PC-9 (cell line): ENCODE measurements around the gene TTC28. TPM values are rescaled to one million over a fixed set of nuclear protein-coding genes. Genes with fewer than 3 reads are reported as not detected.
A peak's percentile ranks its signal among the peaks of the same experiment; 100 is the strongest.

Experiments
- BruUV-seq: library from RNA; stranded (reverse); fragments of 400-500 nt; replicated peaks from 2 replicates; lab custom pipeline; 2021; lab: Mats Ljungman, UMichigan
- CTCF ChIA-PET: fragments of 300-600 bp; sonication (Branson Sonifier 250); formaldehyde crosslinking; loops from one replicate; lab custom pipeline; 2022; ENCODE audit warnings: antibody characterized with exemption; lab: Charles Lee
- POLR2A ChIA-PET: fragments of 300-600 bp; sonication (Branson Sonifier 250); formaldehyde crosslinking; loops from one replicate; lab custom pipeline; 2022; ENCODE audit warnings: antibody characterized with exemption; ENCODE audit not compliant: unreplicated experiment; lab: Charles Lee
- DNase-seq, 2 experiments: peaks; one replicate each; pipeline versions ENCODE4 v3.0.0 to v3.0.0-alpha.2; 2015 to 2022; ENCODE audit warnings: mixed read lengths in 1 of 2
- H2AFZ ChIP-seq: fragments of 200-600 bp; sonication (generic); 2 replicates; pipeline ENCODE4 v1.8.1; 2017; ENCODE audit warnings: antibody characterized with exemption
- H3F3A ChIP-seq: fragments of 200-600 bp; sonication (generic); 2 replicates; pipeline ENCODE4 v1.8.1; 2017; ENCODE audit warnings: antibody characterized with exemption, mild to moderate bottlenecking, low read depth; ENCODE audit not compliant: insufficient read depth
- H3K27ac ChIP-seq: fragments of 200-600 bp; sonication (generic); 2 replicates; pipeline ENCODE4 v1.6.1; 2016; ENCODE audit warnings: mixed run types
- H3K27me3 ChIP-seq: fragments of 200-600 bp; sonication (generic); 2 replicates; pipeline ENCODE4 v1.6.1; 2016; ENCODE audit warnings: low read depth, mixed run types; ENCODE audit not compliant: insufficient read depth
- H3K36me3 ChIP-seq: fragments of 200-600 bp; sonication (generic); 2 replicates; pipeline ENCODE4 v1.6.1; 2016; ENCODE audit warnings: low read depth, mixed run types
- H3K4me1 ChIP-seq: fragments of 200-600 bp; sonication (generic); replicated peaks from 2 replicates; pipeline ENCODE4 v1.6.1; 2016; ENCODE audit warnings: mixed run types; ENCODE audit not compliant: insufficient read depth
- H3K4me2 ChIP-seq: fragments of 200-600 bp; sonication (generic); 2 replicates; pipeline ENCODE4 v1.6.1; 2017; ENCODE audit warnings: mixed run types
- H3K4me3 ChIP-seq: fragments of 200-600 bp; sonication (generic); 2 replicates; pipeline ENCODE4 v1.6.1; 2016; ENCODE audit warnings: mixed run types
- H3K79me2 ChIP-seq: fragments of 200-600 bp; sonication (generic); 2 replicates; pipeline ENCODE4 v1.6.1; 2017; ENCODE audit warnings: low read depth, mixed run types
- H3K9me2 ChIP-seq: fragments of 200-600 bp; sonication (generic); 2 replicates; pipeline ENCODE4 v1.8.1; 2017; ENCODE audit warnings: mild to moderate bottlenecking; ENCODE audit not compliant: insufficient read depth
- H3K9me3 ChIP-seq: fragments of 200-600 bp; sonication (generic); 2 replicates; pipeline ENCODE4 v1.8.1; 2016; ENCODE audit warnings: low read depth; ENCODE audit not compliant: insufficient read depth
- H4K20me1 ChIP-seq: fragments of 200-600 bp; sonication (generic); 2 replicates; pipeline ENCODE4 v1.8.1; 2017; ENCODE audit not compliant: insufficient read depth
- EZH2 ChIP-seq: fragments of 200-600 bp; sonication (generic); IDR thresholded peaks from 2 replicates; pipeline ENCODE4 v1.8.0; 2017; ENCODE audit warnings: antibody characterized with exemption, low read depth
- intact Hi-C: fragments of 100-400 bp; cut with micrococcal nuclease; formaldehyde crosslinking; loops from one replicate; pipeline ENCODE4 v1.10.0; 2022; ENCODE audit not compliant: unreplicated experiment
- total RNA-seq: library from RNA; stranded (reverse); gene quantifications from 2 replicates; pipeline ENCODE4 v1.2.3, GENCODE V29; 2021
- TF ChIP-seq, protein P1 (sequence below): fragments of 200-600 bp; sonication (generic); conservative IDR thresholded peaks from 2 replicates; pipeline ENCODE4 v1.6.1; 2017; ENCODE audit warnings: mixed run types, antibody characterized with exemption, mild to moderate bottlenecking, moderate library complexity

Gene TTC28
- total RNA-seq, 1 experiment from 2014 or later, result 6.7 TPM

DNA sequence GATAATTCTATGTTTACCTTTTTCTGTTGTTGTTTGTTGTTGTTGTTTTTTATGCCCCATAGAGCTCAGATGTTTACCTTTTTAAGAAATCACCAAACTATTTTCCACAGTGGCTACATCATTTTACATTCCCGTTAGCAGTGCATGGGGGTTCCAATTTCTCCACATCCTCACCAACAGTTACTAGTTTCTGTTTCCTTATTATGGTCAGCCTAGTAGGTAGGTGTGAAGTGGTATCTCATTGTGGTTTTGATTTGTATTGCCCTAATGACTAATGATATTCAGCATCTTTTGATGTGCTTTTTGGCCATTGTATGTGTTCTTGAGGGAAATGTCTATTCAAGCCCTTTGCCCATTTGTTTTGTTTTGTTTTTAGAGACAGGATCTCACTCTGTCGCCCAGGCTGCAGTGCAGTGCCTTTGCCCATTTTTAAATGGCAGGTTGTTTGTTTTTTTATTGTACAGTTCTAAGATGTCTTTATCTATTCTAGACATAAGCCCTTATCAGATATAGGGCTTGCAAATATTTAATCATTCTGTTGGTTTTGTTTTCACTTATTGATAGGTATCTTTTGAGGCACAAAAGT, 34.5 kb upstream of the TTC28 start:
- Histone ChIP-seq H2AFZ (no peak overlapping the region), H3K9me2 (no peaks in the 10 kb centered on the region), H3K36me3 (0 out of 2 replicates have a peak, but pooled peaks cover under 1% of the 10 kb centered on the region), H3F3A (peaks cover 28% of the 10 kb centered on the region), H3K79me2 (no peaks in the 10 kb centered on the region), H4K20me1 (no peaks in the 10 kb centered on the region), H3K27me3 (no peaks in the 10 kb centered on the region), H3K4me3 (no peak overlapping the region), H3K4me2 (no peak overlapping the region), H3K27ac (no peak overlapping the region), H3K9me3 (no peaks in the 10 kb centered on the region), H3K4me1 (peaks cover 24% of the 10 kb centered on the region)
- CTCF ChIA-PET, result no interaction called here
- POLR2A ChIA-PET, result interaction anchor here (0.7 kb wide), 1 partner anchor 57 kb away, joined by 3 read pairs; no protein-coding TSS in a partner anchor
- no peak for DNase-seq
- no TSS peak for BruUV-seq
- TF ChIP-seq EZH2, result no peak
- TF ChIP-seq, protein P1, sequence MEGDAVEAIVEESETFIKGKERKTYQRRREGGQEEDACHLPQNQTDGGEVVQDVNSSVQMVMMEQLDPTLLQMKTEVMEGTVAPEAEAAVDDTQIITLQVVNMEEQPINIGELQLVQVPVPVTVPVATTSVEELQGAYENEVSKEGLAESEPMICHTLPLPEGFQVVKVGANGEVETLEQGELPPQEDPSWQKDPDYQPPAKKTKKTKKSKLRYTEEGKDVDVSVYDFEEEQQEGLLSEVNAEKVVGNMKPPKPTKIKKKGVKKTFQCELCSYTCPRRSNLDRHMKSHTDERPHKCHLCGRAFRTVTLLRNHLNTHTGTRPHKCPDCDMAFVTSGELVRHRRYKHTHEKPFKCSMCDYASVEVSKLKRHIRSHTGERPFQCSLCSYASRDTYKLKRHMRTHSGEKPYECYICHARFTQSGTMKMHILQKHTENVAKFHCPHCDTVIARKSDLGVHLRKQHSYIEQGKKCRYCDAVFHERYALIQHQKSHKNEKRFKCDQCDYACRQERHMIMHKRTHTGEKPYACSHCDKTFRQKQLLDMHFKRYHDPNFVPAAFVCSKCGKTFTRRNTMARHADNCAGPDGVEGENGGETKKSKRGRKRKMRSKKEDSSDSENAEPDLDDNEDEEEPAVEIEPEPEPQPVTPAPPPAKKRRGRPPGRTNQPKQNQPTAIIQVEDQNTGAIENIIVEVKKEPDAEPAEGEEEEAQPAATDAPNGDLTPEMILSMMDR, result no peak
- intact Hi-C loops, result no loop called here

DNA sequence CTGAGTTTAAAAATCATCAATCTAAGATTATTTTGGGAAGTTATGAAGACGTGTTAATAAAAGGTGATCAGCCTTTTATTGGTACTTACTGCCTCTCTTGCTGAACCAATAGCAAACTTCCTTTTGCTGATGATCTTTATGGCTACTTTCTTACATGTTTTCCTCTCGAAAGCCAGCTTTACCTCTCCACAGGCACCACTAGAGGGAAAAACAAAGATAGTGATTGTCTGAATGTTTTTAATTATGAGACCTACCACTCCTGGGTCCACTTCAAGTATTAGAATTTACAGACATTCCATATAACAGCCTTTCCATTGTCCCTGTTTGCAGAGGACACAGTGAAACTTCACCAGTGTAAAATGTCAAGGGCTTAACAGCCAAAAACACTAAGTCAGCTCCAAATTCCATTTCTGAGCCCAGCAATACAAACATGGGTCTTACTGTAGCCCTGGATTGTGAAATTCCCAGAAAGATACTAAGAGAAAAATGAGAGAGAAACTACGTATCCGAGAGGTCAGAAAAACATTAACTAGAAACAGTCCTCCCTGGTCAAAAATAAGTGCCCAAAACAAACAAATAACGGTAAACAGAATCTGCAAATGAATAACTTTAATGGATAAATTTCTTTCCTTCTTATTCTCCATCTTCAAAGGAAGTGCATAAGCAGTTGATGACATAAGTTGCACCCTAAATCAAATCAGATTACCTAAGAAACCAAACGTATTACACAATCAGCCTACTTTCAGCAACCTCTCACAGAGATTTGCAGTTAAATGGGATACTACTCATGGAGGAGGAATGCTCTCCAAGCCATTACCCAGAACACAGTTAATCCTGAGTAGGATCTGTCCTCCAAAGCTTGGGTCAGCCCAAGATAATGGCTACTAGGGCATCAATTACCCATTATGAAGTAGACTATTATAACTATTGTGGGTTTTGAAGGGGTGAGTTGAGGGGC, 32.5 kb upstream of the TTC28 start:
- Histone ChIP-seq H3K27ac (peak overlapping the region; percentile 28; the same call in 1 of the 2 replicates), H3K9me2 (no peaks in the 10 kb centered on the region), H3F3A (peaks cover 28% of the 10 kb centered on the region), H4K20me1 (no peaks in the 10 kb centered on the region), H3K4me3 (no peak overlapping the region), H2AFZ (no peak overlapping the region), H3K4me1 (peaks cover 24% of the 10 kb centered on the region), H3K4me2 (no peak overlapping the region), H3K27me3 (no peaks in the 10 kb centered on the region), H3K36me3 (peaks cover 7% of the 10 kb centered on the region; the same call in 1 of the 2 replicates), H3K79me2 (no peaks in the 10 kb centered on the region), H3K9me3 (no peaks in the 10 kb centered on the region)
- CTCF ChIA-PET, result no interaction called here
- peak in 1 of 2 experiments; percentile 78 for DNase-seq
- POLR2A ChIA-PET, result no interaction called here
- intact Hi-C loops, result no loop called here
- TF ChIP-seq, protein P1, result no peak
- TF ChIP-seq EZH2, result no peak
- no TSS peak for BruUV-seq

DNA sequence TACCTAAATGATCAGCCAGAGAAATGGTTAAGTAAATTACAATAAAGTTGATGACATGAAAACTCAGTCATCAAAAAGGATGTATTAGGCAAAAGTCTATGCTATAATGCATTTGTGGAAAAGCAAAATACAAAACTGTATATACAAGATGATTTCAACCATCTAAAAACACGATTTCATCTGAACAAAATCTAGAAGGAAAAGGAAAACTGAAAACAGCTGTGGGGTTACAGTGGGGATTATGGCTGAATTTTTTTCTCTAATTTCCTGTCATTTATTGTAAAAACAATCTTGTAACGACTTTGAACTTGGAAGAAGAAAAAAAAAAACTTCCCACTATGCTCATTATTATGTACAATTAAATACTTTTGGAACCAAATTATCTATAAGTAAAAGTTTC, 31.7 kb upstream of the TTC28 start:
- Histone ChIP-seq H3K27me3 (no peaks in the 10 kb centered on the region), H2AFZ (no peak overlapping the region), H3K4me1 (peaks cover 24% of the 10 kb centered on the region), H3K9me2 (no peaks in the 10 kb centered on the region), H3K4me3 (no peak overlapping the region), H3K9me3 (no peaks in the 10 kb centered on the region), H3K27ac (0 out of 2 replicates have a peak overlapping the region, but pooled peaks have one; percentile 56), H3K4me2 (no peak overlapping the region), H3K79me2 (no peaks in the 10 kb centered on the region), H3K36me3 (peaks cover 7% of the 10 kb centered on the region; the same call in 1 of the 2 replicates), H4K20me1 (no peaks in the 10 kb centered on the region), H3F3A (peaks cover 28% of the 10 kb centered on the region)
- intact Hi-C loops, result no loop called here
- POLR2A ChIA-PET, result no interaction called here
- CTCF ChIA-PET, result no interaction called here
- no TSS peak for BruUV-seq
- no peak for DNase-seq
- no peak for TF ChIP-seq EZH2
- TF ChIP-seq, protein P1, result no peak
